Glutamatergic neuron (in vitro differentiated cells): ENCODE measurements around the gene CDYL. TPM values are rescaled to one million over a fixed set of nuclear protein-coding genes. Genes with fewer than 3 reads are reported as not detected.

Experiments
- DNase-seq: peaks from one replicate; pipeline ENCODE4 v3.0.0; 2022
- H3K27ac Mint-ChIP-seq: one replicate; pipeline ENCODE4 v1.8.0; 2020; ENCODE audit warnings: mild to moderate bottlenecking, mixed read lengths, inconsistent platforms; ENCODE audit not compliant: unreplicated experiment
- H3K27me3 Mint-ChIP-seq: one replicate; pipeline ENCODE4 v1.8.0; 2020; ENCODE audit warnings: mild to moderate bottlenecking, moderate library complexity, mixed read lengths, inconsistent platforms; ENCODE audit not compliant: unreplicated experiment
- H3K36me3 Mint-ChIP-seq: one replicate; pipeline ENCODE4 v1.8.0; 2020; ENCODE audit warnings: mild to moderate bottlenecking, mixed read lengths, inconsistent platforms; ENCODE audit not compliant: unreplicated experiment
- H3K4me1 Mint-ChIP-seq: one replicate; pipeline ENCODE4 v1.8.0; 2020; ENCODE audit warnings: mild to moderate bottlenecking, low read depth, mixed read lengths, inconsistent platforms; ENCODE audit not compliant: unreplicated experiment
- H3K4me3 Mint-ChIP-seq: one replicate; pipeline ENCODE4 v1.8.0; 2020; ENCODE audit warnings: mild to moderate bottlenecking, mixed read lengths, inconsistent platforms; ENCODE audit not compliant: unreplicated experiment
- H3K9me3 Mint-ChIP-seq: one replicate; pipeline ENCODE4 v1.8.0; 2020; ENCODE audit warnings: mild to moderate bottlenecking, moderate library complexity, mixed read lengths, inconsistent platforms; ENCODE audit not compliant: unreplicated experiment
- total RNA-seq: library from RNA; stranded (reverse); fragmentation: NEBNext Ultra II Directional; extraction: Animal tissue kit (Norgen Biotek cat#: 25700); gene quantifications from one replicate; pipeline ENCODE4 v1.2.1, GENCODE V29; 2021; ENCODE audit not compliant: unreplicated experiment
- TF ChIP-seq, protein P1 (sequence below): fragments of 200-600 bp; sonication (generic); IDR thresholded peaks from one replicate; pipeline ENCODE4 v1.5.0; 2021; ENCODE audit not compliant: partially characterized antibody, unreplicated experiment

Gene CDYL
- total RNA-seq, 1 donor from 2014 or later: 63.3 TPM

DNA sequence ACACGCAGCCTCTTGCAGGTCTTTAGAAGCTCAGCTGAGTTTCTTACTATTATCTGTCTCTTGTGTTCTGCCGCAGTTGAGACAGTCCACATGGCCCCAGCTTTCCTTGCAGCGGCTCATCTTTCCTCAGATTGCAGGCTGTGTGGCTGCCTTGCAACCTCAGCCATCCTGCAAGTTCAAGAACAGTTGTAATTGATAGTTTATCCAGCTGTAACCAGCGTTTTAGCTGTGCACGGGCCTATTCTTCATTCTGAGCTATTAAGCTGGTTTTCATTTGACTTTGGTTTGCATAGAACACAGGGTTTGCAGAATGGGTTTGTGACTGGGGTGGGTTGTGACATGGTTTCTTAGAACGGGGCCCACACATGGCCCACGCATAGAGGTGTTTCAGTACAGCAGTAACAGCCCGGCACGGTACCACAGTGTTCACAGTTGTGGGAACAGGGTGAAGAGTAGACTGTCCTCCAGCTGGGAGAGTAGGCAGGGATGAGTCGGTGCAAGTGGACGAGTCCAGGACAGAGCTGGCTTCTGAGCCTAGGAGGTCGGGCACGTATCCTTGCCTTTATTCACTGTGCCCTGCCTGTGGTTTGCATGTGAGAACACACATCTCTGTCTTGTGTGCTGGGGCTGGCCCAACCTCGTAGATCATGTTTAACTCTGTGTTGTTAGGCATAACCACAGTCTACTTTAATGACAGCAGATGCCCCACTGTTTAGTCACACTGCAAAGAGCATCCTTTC, 138.4 kb downstream of the CDYL start:
- TF ChIP-seq, protein P1, sequence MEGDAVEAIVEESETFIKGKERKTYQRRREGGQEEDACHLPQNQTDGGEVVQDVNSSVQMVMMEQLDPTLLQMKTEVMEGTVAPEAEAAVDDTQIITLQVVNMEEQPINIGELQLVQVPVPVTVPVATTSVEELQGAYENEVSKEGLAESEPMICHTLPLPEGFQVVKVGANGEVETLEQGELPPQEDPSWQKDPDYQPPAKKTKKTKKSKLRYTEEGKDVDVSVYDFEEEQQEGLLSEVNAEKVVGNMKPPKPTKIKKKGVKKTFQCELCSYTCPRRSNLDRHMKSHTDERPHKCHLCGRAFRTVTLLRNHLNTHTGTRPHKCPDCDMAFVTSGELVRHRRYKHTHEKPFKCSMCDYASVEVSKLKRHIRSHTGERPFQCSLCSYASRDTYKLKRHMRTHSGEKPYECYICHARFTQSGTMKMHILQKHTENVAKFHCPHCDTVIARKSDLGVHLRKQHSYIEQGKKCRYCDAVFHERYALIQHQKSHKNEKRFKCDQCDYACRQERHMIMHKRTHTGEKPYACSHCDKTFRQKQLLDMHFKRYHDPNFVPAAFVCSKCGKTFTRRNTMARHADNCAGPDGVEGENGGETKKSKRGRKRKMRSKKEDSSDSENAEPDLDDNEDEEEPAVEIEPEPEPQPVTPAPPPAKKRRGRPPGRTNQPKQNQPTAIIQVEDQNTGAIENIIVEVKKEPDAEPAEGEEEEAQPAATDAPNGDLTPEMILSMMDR: no peak
- no peaks in the 10 kb centered on the region for H3K9me3 Mint-ChIP-seq
- H3K36me3 Mint-ChIP-seq: no peaks in the 10 kb centered on the region
- no peak overlapping the region for H3K4me3 Mint-ChIP-seq
- DNase-seq: no peak
- H3K27ac Mint-ChIP-seq: no peak overlapping the region
- H3K4me1 Mint-ChIP-seq: peaks cover 15% of the 10 kb centered on the region
- no peaks in the 10 kb centered on the region for H3K27me3 Mint-ChIP-seq

DNA sequence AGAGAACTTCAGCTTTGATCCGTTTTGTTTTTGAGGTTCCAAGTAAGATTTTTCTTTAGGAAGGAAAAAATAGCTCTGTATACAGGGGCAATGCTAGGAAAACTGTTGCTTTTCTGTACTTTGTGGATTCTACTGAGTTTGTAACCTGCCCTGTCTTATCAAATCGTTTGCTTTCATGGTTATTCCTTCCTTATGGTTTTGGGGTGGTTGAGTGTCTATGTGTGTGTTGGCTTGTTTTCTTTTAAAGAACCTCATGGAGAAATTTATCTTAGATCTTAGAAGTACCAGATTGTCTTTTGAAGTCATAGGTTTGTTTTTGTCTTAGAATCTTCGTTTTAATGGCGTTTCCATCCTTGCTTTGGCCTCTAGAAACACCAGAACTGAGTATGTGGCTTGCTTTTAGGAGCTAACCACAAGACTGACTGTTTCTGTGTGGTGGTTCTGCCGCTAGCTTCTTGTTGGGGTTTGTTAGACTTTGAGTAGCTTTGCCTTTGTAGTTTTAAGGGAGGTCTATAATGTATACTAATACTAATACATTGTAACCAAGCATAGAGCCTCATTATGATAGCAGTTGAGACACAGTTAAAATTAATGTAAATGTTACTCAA, 140.9 kb downstream of the CDYL start:
- no peak overlapping the region for H3K27ac Mint-ChIP-seq
- no peak for DNase-seq
- no peak overlapping the region for H3K4me3 Mint-ChIP-seq
- no peaks in the 10 kb centered on the region for H3K36me3 Mint-ChIP-seq
- peaks cover 17% of the 10 kb centered on the region for H3K4me1 Mint-ChIP-seq
- H3K27me3 Mint-ChIP-seq: peaks cover 2% of the 10 kb centered on the region
- TF ChIP-seq, protein P1: no peak
- H3K9me3 Mint-ChIP-seq: no peaks in the 10 kb centered on the region

DNA sequence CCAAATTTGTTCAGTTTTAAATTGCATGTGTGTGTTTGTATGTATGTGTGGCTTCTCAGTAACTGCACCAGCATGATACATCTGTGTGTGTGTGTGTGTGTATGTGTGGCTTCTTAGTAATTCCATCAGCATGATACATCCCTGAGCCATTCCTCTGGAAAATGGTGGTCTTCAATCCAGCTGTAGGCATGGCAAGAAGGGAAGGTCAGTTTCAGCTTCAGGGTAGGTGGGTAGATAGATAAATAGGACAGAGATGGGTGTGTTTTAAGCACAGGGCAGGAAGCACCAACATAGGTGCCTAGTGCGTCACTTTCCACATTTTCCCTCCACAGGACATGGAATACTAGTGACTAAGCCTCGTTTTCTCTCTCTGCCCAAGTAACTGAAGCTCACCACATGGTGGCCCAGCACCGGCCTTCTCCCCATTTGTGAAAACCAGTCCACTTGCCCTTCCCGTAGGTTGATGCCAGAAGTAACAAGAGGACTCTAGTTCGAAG, 144.8 kb downstream of the CDYL start:
- Mint-ChIP-seq H3K4me3 (no peak overlapping the region), H3K4me1 (peaks cover 8% of the 10 kb centered on the region), H3K27ac (no peak overlapping the region), H3K9me3 (peaks cover 2% of the 10 kb centered on the region), H3K27me3 (peaks cover 2% of the 10 kb centered on the region), H3K36me3 (no peaks in the 10 kb centered on the region)
- DNase-seq: no peak
- TF ChIP-seq, protein P1: no peak

DNA sequence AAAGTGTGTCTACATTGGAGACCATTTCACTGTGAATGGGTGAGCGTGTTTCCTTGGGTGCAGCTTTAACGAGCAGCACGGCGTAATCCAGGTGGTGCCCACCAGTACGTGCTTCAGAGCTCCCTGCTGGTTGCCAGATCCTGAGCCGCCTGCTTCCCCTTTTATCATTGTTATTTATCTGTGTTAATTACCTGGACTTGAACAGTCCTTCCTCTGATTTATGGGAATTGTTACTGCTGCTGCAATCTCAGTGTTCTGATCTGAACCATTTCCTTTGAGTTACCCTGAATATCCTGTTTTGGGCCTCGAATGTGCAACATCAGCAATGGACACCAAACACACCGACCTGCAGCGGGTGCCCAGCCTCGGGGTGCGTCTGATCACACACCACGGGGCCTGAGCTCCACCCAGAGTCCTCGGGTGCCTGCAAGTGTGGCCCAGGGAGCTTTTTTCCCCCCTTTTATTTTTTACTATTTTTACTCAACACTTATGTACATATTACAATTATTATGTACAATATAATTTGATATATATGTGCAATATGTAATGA, 146.4 kb downstream of the CDYL start:
- Mint-ChIP-seq H3K4me1 (peaks cover 8% of the 10 kb centered on the region), H3K27me3 (peaks cover 2% of the 10 kb centered on the region), H3K27ac (no peak overlapping the region), H3K9me3 (peaks cover 2% of the 10 kb centered on the region), H3K36me3 (no peaks in the 10 kb centered on the region), H3K4me3 (no peak overlapping the region)
- TF ChIP-seq, protein P1: no peak
- DNase-seq: no peak

DNA sequence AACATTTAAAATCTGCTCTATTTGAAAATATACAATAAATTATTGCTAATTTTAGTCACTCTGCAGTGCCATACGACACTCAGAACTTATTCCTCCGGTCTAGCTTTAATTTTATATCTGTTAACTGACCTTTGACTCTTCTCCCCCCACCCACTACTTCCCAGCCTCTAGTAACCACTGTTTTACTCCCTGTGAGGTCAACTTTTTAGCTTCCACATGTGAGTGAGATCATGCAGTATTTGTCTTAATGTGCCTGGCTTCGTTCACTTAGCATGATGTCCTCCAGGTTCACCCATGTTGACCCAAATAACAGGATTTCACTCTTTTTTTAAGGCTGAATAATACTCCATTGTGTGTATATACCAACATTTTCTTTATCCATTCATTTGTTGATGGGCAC, 146.9 kb downstream of the CDYL start:
- Mint-ChIP-seq H3K9me3 (peaks cover 2% of the 10 kb centered on the region), H3K4me3 (no peak overlapping the region), H3K36me3 (no peaks in the 10 kb centered on the region), H3K4me1 (peaks cover 8% of the 10 kb centered on the region), H3K27ac (no peak overlapping the region), H3K27me3 (peaks cover 2% of the 10 kb centered on the region)
- no peak for DNase-seq
- TF ChIP-seq, protein P1: no peak
